HL-60 (cell line): Measurements from ENCODE around the gene ADAMTSL4.

Experiments
- DNase-seq, 2 experiments: peaks; one replicate each; pipeline ENCODE4 v3.0.0-alpha.2; 2010 to 2020; ENCODE audit warnings: low read depth in 1 of 2, low spot score in 1 of 2
- H3K27ac ChIP-seq: fragments of 250-450 bp; sonication (Bioruptor Pico); replicated peaks from 2 replicates; pipeline ENCODE4 v1.5.1; 2020; ENCODE audit warnings: mild to moderate bottlenecking, moderate library complexity
- H3K27me3 ChIP-seq: fragments of 250-450 bp; sonication (Bioruptor Pico); 2 replicates; pipeline ENCODE4 v1.5.1; 2021; ENCODE audit warnings: mild to moderate bottlenecking, moderate library complexity; ENCODE audit not compliant: insufficient read depth, poor library complexity, severe bottlenecking
- H3K4me3 ChIP-seq: replicated peaks from 2 replicates; pipeline ENCODE4 v1.5.1; 2011; ENCODE audit warnings: mild to moderate bottlenecking, control low read depth, low read length; ENCODE audit not compliant: insufficient read depth
- CTCF ChIP-seq: IDR thresholded peaks from one replicate; pipeline ENCODE4 v1.5.1; 2011; ENCODE audit warnings: low read length, control low read depth, inconsistent platforms; ENCODE audit not compliant: insufficient read depth
- GABPA ChIP-seq: IDR thresholded peaks from 2 replicates; pipeline ENCODE4 v1.6.1; 2012; ENCODE audit warnings: low read depth
- POLR2AphosphoS5 ChIP-seq: IDR thresholded peaks from 2 replicates; pipeline ENCODE4 v1.6.1; 2012; ENCODE audit warnings: low read depth
- SPI1 ChIP-seq: IDR thresholded peaks from 2 replicates; pipeline ENCODE4 v1.6.1; 2012; ENCODE audit warnings: low read depth, mild to moderate bottlenecking, borderline replicate concordance
- TF ChIP-seq, protein P1 (sequence below): IDR thresholded peaks from 2 replicates; pipeline ENCODE4 v1.6.1; 2012; ENCODE audit warnings: low read depth; ENCODE audit not compliant: insufficient replicate concordance

The ADAMTSL4 gene

GRCh38 chr1:150543500-150544143 is 5.6 kb upstream of the ADAMTSL4 start:
- H3K27ac ChIP-seq, result no peak overlapping the region
- no peak overlapping the region for H3K4me3 ChIP-seq
- DNase-seq, result no peak
- TF ChIP-seq POLR2AphosphoS5 (no peak), GABPA (no peak), CTCF (no peak), SPI1 (no peak)
- TF ChIP-seq, protein P1, sequence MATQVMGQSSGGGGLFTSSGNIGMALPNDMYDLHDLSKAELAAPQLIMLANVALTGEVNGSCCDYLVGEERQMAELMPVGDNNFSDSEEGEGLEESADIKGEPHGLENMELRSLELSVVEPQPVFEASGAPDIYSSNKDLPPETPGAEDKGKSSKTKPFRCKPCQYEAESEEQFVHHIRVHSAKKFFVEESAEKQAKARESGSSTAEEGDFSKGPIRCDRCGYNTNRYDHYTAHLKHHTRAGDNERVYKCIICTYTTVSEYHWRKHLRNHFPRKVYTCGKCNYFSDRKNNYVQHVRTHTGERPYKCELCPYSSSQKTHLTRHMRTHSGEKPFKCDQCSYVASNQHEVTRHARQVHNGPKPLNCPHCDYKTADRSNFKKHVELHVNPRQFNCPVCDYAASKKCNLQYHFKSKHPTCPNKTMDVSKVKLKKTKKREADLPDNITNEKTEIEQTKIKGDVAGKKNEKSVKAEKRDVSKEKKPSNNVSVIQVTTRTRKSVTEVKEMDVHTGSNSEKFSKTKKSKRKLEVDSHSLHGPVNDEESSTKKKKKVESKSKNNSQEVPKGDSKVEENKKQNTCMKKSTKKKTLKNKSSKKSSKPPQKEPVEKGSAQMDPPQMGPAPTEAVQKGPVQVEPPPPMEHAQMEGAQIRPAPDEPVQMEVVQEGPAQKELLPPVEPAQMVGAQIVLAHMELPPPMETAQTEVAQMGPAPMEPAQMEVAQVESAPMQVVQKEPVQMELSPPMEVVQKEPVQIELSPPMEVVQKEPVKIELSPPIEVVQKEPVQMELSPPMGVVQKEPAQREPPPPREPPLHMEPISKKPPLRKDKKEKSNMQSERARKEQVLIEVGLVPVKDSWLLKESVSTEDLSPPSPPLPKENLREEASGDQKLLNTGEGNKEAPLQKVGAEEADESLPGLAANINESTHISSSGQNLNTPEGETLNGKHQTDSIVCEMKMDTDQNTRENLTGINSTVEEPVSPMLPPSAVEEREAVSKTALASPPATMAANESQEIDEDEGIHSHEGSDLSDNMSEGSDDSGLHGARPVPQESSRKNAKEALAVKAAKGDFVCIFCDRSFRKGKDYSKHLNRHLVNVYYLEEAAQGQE, result no peak
- no peaks in the 10 kb centered on the region for H3K27me3 ChIP-seq

- Histone ChIP-seq H3K4me3 (no peak overlapping the region), H3K27ac (no peak overlapping the region), H3K27me3 (no peaks in the 10 kb centered on the region)
- TF ChIP-seq, protein P1, result no peak
- TF ChIP-seq CTCF (no peak), POLR2AphosphoS5 (no peak), GABPA (no peak), SPI1 (no peak)
- DNase-seq, result no peak
Measured at GRCh38 chr1:150544204-150544603, 5.0 kb upstream of the ADAMTSL4 start.

- TF ChIP-seq GABPA (no peak), POLR2AphosphoS5 (no peak), SPI1 (no peak)
- DNase-seq, result no peak
Measured at GRCh38 chr1:150545486-150546032, 3.6 kb upstream of the ADAMTSL4 start.

GRCh38 chr1:150546294-150546937 is 2.8 kb upstream of the ADAMTSL4 start:
- H3K27me3 ChIP-seq, result no peaks in the 10 kb centered on the region
- no peak for DNase-seq
- H3K4me3 ChIP-seq, result no peak overlapping the region
- no peak overlapping the region for H3K27ac ChIP-seq
- TF ChIP-seq POLR2AphosphoS5 (no peak), SPI1 (no peak), CTCF (no peak), GABPA (no peak)
- TF ChIP-seq, protein P1, result no peak

More at GRCh38 chr1:150545486-150546032, 3.6 kb upstream of the ADAMTSL4 start:
- Histone ChIP-seq H3K27me3 (no peaks in the 10 kb centered on the region), H3K27ac (no peak overlapping the region), H3K4me3 (no peak overlapping the region)
